ENCODE measurements around the gene AKAP12.

- TF ChIP-seq CTCF (IDR thresholded peaks at IDR 0.05), result no peak
- TF ChIP-seq EZH2 (IDR thresholded peaks at IDR 0.05; ENCODE audit: borderline replicate concordance, insufficient read depth, low read depth, low read length, poor library complexity, severe bottlenecking), result no peak
These were observed 49.7 kb downstream of the AKAP12 start for GRCh38 chr6:151289399-151290007.

Data from B cell (primary cell).